SU-DHL-6 (cell line): ENCODE results near the gene ITPRIPL2.

Source experiments
- EZH2phosphoT487 ChIP-seq: fragments of 200-600 bp; sonication (generic), shearing (Covaris generic); conservative IDR thresholded peaks from 2 replicates; pipeline ENCODE4 v1.6.1; 2018; ENCODE audit warnings: mild to moderate bottlenecking, antibody characterized with exemption, low read length, moderate library complexity, mixed read lengths
- TF ChIP-seq, protein P1 (sequence below): fragments of 200-600 bp; sonication (generic); IDR thresholded peaks from one replicate; pipeline ENCODE4 v1.5.1; 2017; ENCODE audit warnings: antibody characterized with exemption, mild to moderate bottlenecking, low read length, moderate library complexity; ENCODE audit not compliant: insufficient read depth, poor library complexity, severe bottlenecking

DNA sequence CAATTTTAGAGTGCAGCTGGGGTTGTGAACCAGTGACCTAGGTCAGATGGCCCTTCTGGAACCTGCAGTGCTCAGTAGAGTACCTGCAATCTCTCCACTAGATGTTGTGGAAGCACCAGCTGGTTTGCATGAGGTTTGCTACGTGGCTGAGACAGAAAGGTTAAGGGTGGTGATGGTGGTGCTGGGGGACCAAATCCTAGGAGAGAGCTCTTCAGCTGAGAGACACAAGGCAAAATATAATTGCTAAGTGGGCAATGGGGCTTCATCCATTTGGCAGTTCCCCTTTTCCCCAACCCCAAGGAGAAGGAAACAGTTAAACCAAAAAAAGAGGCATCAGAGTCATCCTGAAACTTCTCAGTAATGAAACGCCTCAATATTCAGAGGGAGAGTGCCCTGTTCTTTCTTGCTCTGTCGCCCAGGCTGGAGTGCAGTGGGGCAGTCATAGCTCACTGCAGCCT, 13.9 kb downstream of the ITPRIPL2 start:
- no peak for TF ChIP-seq EZH2phosphoT487
- TF ChIP-seq, protein P1, sequence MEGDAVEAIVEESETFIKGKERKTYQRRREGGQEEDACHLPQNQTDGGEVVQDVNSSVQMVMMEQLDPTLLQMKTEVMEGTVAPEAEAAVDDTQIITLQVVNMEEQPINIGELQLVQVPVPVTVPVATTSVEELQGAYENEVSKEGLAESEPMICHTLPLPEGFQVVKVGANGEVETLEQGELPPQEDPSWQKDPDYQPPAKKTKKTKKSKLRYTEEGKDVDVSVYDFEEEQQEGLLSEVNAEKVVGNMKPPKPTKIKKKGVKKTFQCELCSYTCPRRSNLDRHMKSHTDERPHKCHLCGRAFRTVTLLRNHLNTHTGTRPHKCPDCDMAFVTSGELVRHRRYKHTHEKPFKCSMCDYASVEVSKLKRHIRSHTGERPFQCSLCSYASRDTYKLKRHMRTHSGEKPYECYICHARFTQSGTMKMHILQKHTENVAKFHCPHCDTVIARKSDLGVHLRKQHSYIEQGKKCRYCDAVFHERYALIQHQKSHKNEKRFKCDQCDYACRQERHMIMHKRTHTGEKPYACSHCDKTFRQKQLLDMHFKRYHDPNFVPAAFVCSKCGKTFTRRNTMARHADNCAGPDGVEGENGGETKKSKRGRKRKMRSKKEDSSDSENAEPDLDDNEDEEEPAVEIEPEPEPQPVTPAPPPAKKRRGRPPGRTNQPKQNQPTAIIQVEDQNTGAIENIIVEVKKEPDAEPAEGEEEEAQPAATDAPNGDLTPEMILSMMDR: no peak
